K562 (cell line): ENCODE data around the gene KIF24. TPM values are rescaled to one million over a fixed set of nuclear protein-coding genes. Genes with fewer than 3 reads are reported as not detected.
A peak's percentile ranks its signal among the peaks of the same experiment; 100 is the strongest.

Source experiments
- BRF2 ChIP-seq: IDR thresholded peaks from 3 replicates; pipeline ENCODE4 v1.6.1; 2011; ENCODE audit warnings: borderline replicate concordance, mild to moderate bottlenecking; ENCODE audit not compliant: insufficient read length, insufficient read depth
- CREB1 ChIP-seq, 2 experiments: sonication (generic) in 1 of 2; formaldehyde crosslinking in 1 of 2; IDR thresholded peaks; 2 replicates each; pipeline versions ENCODE4 v1.6.1 to v1.8.0; 2012 to 2022; ENCODE audit warnings: inconsistent platforms in 1 of 2, mild to moderate bottlenecking in 1 of 2, missing genetic modification reagents in 1 of 2, moderate library complexity in 1 of 2
- E2F6 ChIP-seq, 2 experiments: IDR thresholded peaks; 2 replicates each; pipeline ENCODE4 v1.6.1; 2011; ENCODE audit warnings: borderline replicate concordance in 1 of 2, control low read depth in 1 of 2, low read depth in 1 of 2, low read length in 1 of 2, mild to moderate bottlenecking in 1 of 2, mixed read lengths in 1 of 2, moderate library complexity in 1 of 2; ENCODE audit not compliant: insufficient read depth in 1 of 2, insufficient read length in 1 of 2, poor library complexity in 1 of 2, severe bottlenecking in 1 of 2; ENCODE audit errors: extremely low read depth in 1 of 2
- GTF2B ChIP-seq: IDR thresholded peaks from 2 replicates; pipeline ENCODE4 v1.6.1; 2011; ENCODE audit not compliant: insufficient read length; ENCODE audit errors: extremely low read depth
- HMBOX1 ChIP-seq: sonication (generic); IDR thresholded peaks from 2 replicates; pipeline ENCODE4 v1.6.1; 2016
- ID3 ChIP-seq, 2 experiments: fragments of 250-450 bp in 1 of 2; fragments of 450-650 bp in 1 of 2; sonication (Bioruptor Pico) in 1 of 2; IDR thresholded peaks; 2 replicates each; pipeline versions ENCODE4 v1.6.1 to v1.8.0; 2016 to 2021; ENCODE audit warnings: mild to moderate bottlenecking in 2 of 2, moderate library complexity in 2 of 2, missing compliant biosample characterization in 1 of 2, missing genetic modification characterization in 1 of 2
- NFIX ChIP-seq: fragments of 250-450 bp; sonication (Bioruptor Pico); IDR thresholded peaks from 2 replicates; pipeline ENCODE4 v1.4.0; 2020; ENCODE audit warnings: low read depth, mild to moderate bottlenecking, moderate library complexity
- PBX2 ChIP-seq, 2 experiments: IDR thresholded peaks in 1 of 2; conservative IDR thresholded peaks in 1 of 2; 2 replicates each; pipeline ENCODE4 v1.6.1; 2016; ENCODE audit warnings: low read depth in 2 of 2, mild to moderate bottlenecking in 1 of 2, missing compliant biosample characterization in 1 of 2, missing genetic modification characterization in 1 of 2, moderate library complexity in 1 of 2
- RHOXF2B ChIP-seq: fragments of 250-450 bp; sonication (Bioruptor Pico); conservative IDR thresholded peaks from 2 replicates; pipeline ENCODE4 v1.5.1; 2021
- TAF9B ChIP-seq: fragments of 450-650 bp; IDR thresholded peaks from 2 replicates; pipeline ENCODE4 v1.6.1; 2018; ENCODE audit warnings: mild to moderate bottlenecking; ENCODE audit not compliant: partially characterized antibody
- TFAM ChIP-seq: fragments of 250-450 bp; sonication (Bioruptor Pico); conservative IDR thresholded peaks from 2 replicates; pipeline ENCODE4 v1.5.0; 2021; ENCODE audit warnings: mild to moderate bottlenecking, moderate library complexity
- U2AF2 ChIP-seq: fragments of 200-400 bp; formaldehyde crosslinking; optimal IDR thresholded peaks from 2 replicates; pipeline ENCODE3; 2017; ENCODE audit warnings: low read depth, mild to moderate bottlenecking, low read length
- ZNF133 ChIP-seq: fragments of 250-450 bp; sonication (Bioruptor Pico); IDR thresholded peaks from 2 replicates; pipeline ENCODE4 v1.4.0; 2020; ENCODE audit warnings: mild to moderate bottlenecking
- ZNF24 ChIP-seq: fragments of 450-650 bp; IDR thresholded peaks from 2 replicates; pipeline ENCODE4 v1.6.1; 2016
- ZNF511 ChIP-seq: sonication (generic); formaldehyde crosslinking; IDR thresholded peaks from 2 replicates; pipeline ENCODE4 v1.8.0; 2022; ENCODE audit warnings: mild to moderate bottlenecking, missing genetic modification reagents
- polyA plus RNA-seq, 8 experiments: library from polyadenylated mRNA; depleted of rRNA in 4 of 8; stranded (reverse) in 5 of 8; unstranded in 3 of 8; fragments of >200 nt; fragmentation: Nextera tagmentation in 2 of 8; fragmentation: Illumina TruSeq in 1 of 8; extraction: Ambion mirVana in 2 of 8; extraction: Trizol in 1 of 8; gene quantifications; 2 replicates each; pipeline versions ENCODE4 v1.2.1 to v1.2.3, GENCODE V29; 2011 to 2014; ENCODE audit warnings: inconsistent platforms in 1 of 8, missing spikeins in 1 of 8
- total RNA-seq, 7 experiments: library from RNA; depleted of rRNA in 6 of 7; stranded (reverse); fragments of >200 nt in 6 of 7; fragmentation: Illumina TruSeq in 2 of 7; extraction: Trizol in 2 of 7; gene quantifications; 2 replicates each; pipeline versions ENCODE4 v1.2.1 to v1.2.3, GENCODE V29; 2011 to 2021; ENCODE audit warnings: low replicate concordance in 1 of 7

The KIF24 gene
- total and polyA plus RNA-seq, 9 of the 15 experiments (the other 6 are each of a cell fraction or from before 2014, with no cell fraction given): 0.63 to 5.8 (median 4.4) TPM

- peak; percentile 75 for TF ChIP-seq CREB1 (IDR thresholded peaks at IDR 0.05)
- peak; percentile 87; the same call in 1 of the 2 replicates for TF ChIP-seq CREB1 (CRISPR knock-in tag; IDR thresholded peaks at IDR 0.05)
- TF ChIP-seq ID3 (CRISPR knock-in tag; IDR thresholded peaks at IDR 0.05): no peak
- TF ChIP-seq ID3 (tag; IDR thresholded peaks at IDR 0.05): no peak
- no peak for TF ChIP-seq U2AF2
- no peak for TF ChIP-seq BRF2
- TF ChIP-seq PBX2 (CRISPR knock-in tag; IDR thresholded peaks at IDR 0.05; ENCODE audit: low read depth): no peak
- TF ChIP-seq PBX2 (tag; conservative IDR thresholded peaks at IDR 0.05; ENCODE audit: low read depth): peak; percentile 52; the same call in 1 of the 2 replicates
- TF ChIP-seq TFAM (CRISPR knock-in tag): no peak
- TF ChIP-seq ZNF511 (CRISPR knock-in tag): 0 out of 2 replicates have a peak, but pooled peaks have one; percentile 60
- TF ChIP-seq GTF2B: peak; percentile 43
- TF ChIP-seq ZNF24: no peak
- TF ChIP-seq TAF9B: no peak
- TF ChIP-seq E2F6 (IDR thresholded peaks at IDR 0.05; ENCODE audit: borderline replicate concordance in 1 of 2, extremely low read depth in 1 of 2, insufficient read depth in 1 of 2, insufficient read length in 1 of 2, low read depth in 1 of 2, low read length in 1 of 2, poor library complexity in 1 of 2, severe bottlenecking in 1 of 2): peak; percentile 74 to 90
- no peak for TF ChIP-seq ZNF133
- no peak for TF ChIP-seq NFIX
- no peak for TF ChIP-seq HMBOX1
- TF ChIP-seq RHOXF2B (CRISPR knock-in tag): no peak
Measured at GRCh38 chr9:34328987-34329832, at the start of gene KIF24, which contains the start of gene NUDT2 (continued).
